HPDE6-E6E7 (cell line): ENCODE data around the gene RBM46.
"Not testable (repeated sequence)": the region's sequence is repeated elsewhere in the genome, so short reads cannot be mapped to it uniquely, and the experiment has no call there.

Experiments used
- DNase-seq: peaks from one replicate; pipeline ENCODE4 v3.0.0; 2011; ENCODE audit warnings: missing footprints; ENCODE audit errors: extremely low spot score

The RBM46 gene

GRCh38 chr4:154838155-154838554 lies 57.1 kb downstream of the RBM46 start:
- no peak for DNase-seq

DNA sequence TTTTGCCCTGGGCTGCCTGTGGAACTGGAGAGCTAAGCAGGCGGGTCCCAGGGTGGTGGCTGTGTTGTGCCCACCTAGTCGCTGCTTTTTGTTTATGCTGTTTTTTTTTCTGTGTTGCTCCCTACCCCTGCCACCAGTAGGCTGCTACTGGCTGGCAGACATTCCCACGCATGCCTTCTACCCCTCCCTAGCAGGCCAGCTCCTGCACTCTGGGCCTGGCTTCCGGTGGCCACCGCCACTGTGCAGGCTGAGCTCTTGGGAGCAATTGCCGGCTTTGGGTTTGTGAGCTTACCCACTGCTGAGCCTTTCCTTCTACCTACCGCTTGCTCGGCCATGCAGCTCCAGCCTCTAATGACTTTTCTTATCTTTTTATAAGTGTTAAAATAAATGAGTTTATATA lies 57.6 kb downstream of the RBM46 start:
- no peak for DNase-seq

- no peak for DNase-seq
Observed at GRCh38 chr4:154854362-154854761, 73.3 kb downstream of the RBM46 start.

DNA sequence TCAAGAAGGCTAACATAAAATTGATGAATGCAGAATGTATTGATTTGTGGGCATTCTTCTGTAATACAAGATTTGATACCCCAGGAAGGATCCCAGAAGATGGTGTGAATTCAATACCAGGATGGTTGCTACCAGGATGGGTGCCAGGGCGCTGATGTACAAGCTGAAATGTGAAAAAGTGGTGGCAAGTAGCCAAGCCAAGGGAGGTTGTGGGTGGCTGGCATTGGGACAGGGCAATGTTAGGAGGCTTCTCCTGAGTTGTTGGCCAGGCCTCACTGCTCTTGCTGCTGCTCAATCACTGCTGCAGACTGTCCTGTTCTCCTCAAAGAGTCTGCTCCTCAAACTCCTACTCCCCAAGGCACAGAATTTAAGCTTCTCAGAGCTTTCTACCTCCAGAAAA lies 77.1 kb downstream of the RBM46 start:
- no peak for DNase-seq

GRCh38 chr4:154868414-154869194 lies 87.5 kb downstream of the RBM46 start:
- DNase-seq = no peak

DNA sequence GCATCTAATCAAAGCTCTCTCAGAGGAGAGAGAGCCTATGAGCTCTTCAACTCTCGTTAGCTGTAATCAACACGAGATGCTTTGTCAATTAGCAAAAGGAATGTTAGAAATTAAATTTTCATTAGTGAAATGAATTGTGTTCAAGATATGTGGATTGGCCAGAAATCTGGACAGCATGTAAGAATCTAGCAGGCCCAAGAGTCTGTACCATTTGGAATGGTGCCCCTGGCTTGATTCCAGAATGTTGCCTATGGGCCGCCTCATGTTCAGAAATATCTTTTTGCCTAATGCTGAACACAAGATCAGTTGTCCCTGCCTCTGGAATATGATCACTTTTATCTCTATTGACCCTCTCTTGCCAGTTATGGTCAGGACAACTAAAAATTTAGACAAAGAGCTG lies 88.2 kb downstream of the RBM46 start:
- DNase-seq = no peak

DNA sequence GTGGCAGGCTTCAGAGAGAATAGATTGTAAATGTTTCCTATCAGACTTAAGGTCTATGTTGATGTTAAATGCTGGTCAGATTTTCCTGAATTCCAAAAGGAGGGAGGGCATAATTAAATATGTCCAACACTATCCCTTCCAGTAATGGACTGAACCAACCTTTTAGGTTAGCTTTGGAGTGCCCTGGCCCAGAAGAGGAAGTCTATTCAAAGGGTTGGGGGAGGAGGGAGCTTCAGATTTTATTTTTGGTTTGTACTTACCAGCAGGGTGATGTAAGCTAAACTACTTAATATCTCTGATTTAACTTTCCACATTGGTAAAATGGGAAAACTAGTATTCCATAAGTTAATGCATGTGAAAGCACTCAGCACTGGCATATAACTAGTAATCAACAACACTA lies 91.1 kb downstream of the RBM46 start:
- no peak for DNase-seq

GRCh38 chr4:154874049-154874448 lies 93.0 kb downstream of the RBM46 start:
- not testable (repeated sequence) for DNase-seq

- peak; percentile 3 for DNase-seq
Observed at GRCh38 chr4:154877110-154877760, 96.2 kb downstream of the RBM46 start.
